ENCODE results near the gene JMJD4. TPM values are rescaled to one million over a fixed set of nuclear protein-coding genes. Genes with fewer than 3 reads are reported as not detected.

The JMJD4 gene
- total RNA-seq, 1 experiment from 2014 or later, result 27.1 TPM

DNA sequence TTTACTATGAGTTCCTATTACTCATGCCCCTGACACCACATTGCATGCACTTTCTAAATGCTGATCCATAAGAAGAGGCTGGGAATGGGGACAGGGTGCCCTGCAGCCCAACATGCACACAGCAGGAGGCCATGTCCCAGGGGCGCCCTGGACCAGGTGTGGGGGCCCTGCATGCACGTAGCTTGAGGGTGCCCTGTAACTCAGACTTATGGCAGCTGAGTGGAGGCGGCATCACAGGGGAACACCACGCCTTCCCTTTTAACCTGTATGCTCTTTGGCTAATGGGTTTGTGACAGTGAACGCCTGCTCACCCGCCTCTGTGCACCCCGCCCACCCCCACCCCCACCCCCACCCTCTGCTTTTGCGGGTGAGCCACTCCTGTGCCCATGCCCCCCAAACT, 36.2 kb upstream of the JMJD4 start:
- Mint-ChIP-seq H3K36me3 (ENCODE audit: insufficient read depth, unreplicated experiment) (peaks cover 19% of the 10 kb centered on the region), H3K4me1 (ENCODE audit: low read depth, unreplicated experiment) (no peaks in the 10 kb centered on the region), H3K27me3 (ENCODE audit: insufficient read depth, unreplicated experiment) (no peaks in the 10 kb centered on the region), H3K9me3 (ENCODE audit: unreplicated experiment) (no peaks in the 10 kb centered on the region), H3K4me3 (ENCODE audit: unreplicated experiment) (no peak overlapping the region), H3K27ac (ENCODE audit: unreplicated experiment) (no peak overlapping the region)
- no peaks in the 10 kb centered on the region for H3K27me3 ChIP-seq (replicated peaks; ENCODE audit: control insufficient read depth, insufficient read depth, low read length)
- H3K4me1 ChIP-seq, result no peaks in the 10 kb centered on the region
- CTCF ChIA-PET, result no interaction called here
- DNase-seq, result no peak
- BruUV-seq (replicated peaks), result no TSS peak
- intact Hi-C loops (cut with micrococcal nuclease; ENCODE audit: unreplicated experiment), result no loop called here
- POLR2A ChIA-PET, result no interaction called here
- no peak overlapping the region for H3K4me3 ChIP-seq (ENCODE audit: low read depth, low read length)
- H3K9me3 ChIP-seq, result no peaks in the 10 kb centered on the region
- no peak for TF ChIP-seq CTCF (IDR thresholded peaks at IDR 0.05; ENCODE audit: insufficient read depth in 1 of 2, low read depth in 1 of 2, low read length in 1 of 2, severe bottlenecking in 1 of 2, unreplicated experiment in 1 of 2)
- H3K36me3 ChIP-seq (ENCODE audit: control insufficient read depth, insufficient read depth, low read length), result no peaks in the 10 kb centered on the region; the same call in 1 of the 2 replicates

- Histone ChIP-seq H3K4me1 (no peaks in the 10 kb centered on the region), H3K4me3 (ENCODE audit: low read depth, low read length) (no peak overlapping the region), H3K36me3 (ENCODE audit: control insufficient read depth, insufficient read depth, low read length) (no peaks in the 10 kb centered on the region; the same call in none of the 2 replicates), H3K9me3 (no peaks in the 10 kb centered on the region), H3K27me3 (replicated peaks; ENCODE audit: control insufficient read depth, insufficient read depth, low read length) (no peaks in the 10 kb centered on the region)
- H3K27me3 Mint-ChIP-seq (ENCODE audit: insufficient read depth, unreplicated experiment), result no peaks in the 10 kb centered on the region
- no TSS peak for BruUV-seq (replicated peaks)
- H3K9me3 Mint-ChIP-seq (ENCODE audit: unreplicated experiment), result no peaks in the 10 kb centered on the region
- intact Hi-C loops (cut with micrococcal nuclease; ENCODE audit: unreplicated experiment), result no loop called here
- H3K27ac Mint-ChIP-seq (ENCODE audit: unreplicated experiment), result no peak overlapping the region
- H3K36me3 Mint-ChIP-seq (ENCODE audit: insufficient read depth, unreplicated experiment), result peaks cover 19% of the 10 kb centered on the region
- ChIA-PET POLR2A (no interaction called here), CTCF (no interaction called here)
- H3K4me3 Mint-ChIP-seq (ENCODE audit: unreplicated experiment), result no peak overlapping the region
- H3K4me1 Mint-ChIP-seq (ENCODE audit: low read depth, unreplicated experiment), result no peaks in the 10 kb centered on the region
- no peak for DNase-seq
- TF ChIP-seq CTCF (IDR thresholded peaks at IDR 0.05; ENCODE audit: insufficient read depth in 1 of 2, low read depth in 1 of 2, low read length in 1 of 2, severe bottlenecking in 1 of 2, unreplicated experiment in 1 of 2), result no peak
Observed at GRCh38 chr1:227770812-227771211, 35.7 kb upstream of the JMJD4 start.

DNA sequence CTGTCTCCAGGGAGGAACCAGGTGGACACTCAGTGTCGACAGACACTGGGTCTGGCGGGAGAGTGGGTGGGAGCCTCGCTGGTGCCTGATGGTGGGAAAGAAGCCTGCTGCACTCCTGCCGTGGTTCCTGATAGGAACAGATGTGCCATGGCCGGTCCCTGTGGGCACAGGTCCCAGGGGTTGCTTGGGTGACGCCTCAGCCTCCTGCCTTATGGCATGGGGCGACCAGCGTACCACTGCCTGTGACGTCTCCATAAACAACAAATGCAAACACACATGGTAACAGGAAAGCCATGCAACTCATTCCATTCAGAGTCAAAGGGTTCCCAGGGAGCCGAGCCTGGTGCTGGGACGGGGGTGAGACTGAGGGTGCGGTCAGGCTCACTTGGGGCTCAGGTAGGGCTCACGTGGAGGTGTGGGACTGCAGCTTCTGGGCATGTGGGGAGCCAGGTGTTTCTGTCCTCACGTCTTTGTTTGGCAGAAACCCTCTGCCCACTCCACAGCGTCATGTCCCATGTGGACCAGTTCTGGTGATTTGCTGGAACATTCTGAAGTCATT, 34.9 kb upstream of the JMJD4 start:
- H3K27ac Mint-ChIP-seq (ENCODE audit: unreplicated experiment), result no peak overlapping the region
- no peaks in the 10 kb centered on the region for H3K27me3 Mint-ChIP-seq (ENCODE audit: insufficient read depth, unreplicated experiment)
- intact Hi-C loops (cut with micrococcal nuclease; ENCODE audit: unreplicated experiment), result no loop called here
- peaks cover 19% of the 10 kb centered on the region for H3K36me3 Mint-ChIP-seq (ENCODE audit: insufficient read depth, unreplicated experiment)
- DNase-seq, result no peak
- H3K9me3 Mint-ChIP-seq (ENCODE audit: unreplicated experiment), result no peaks in the 10 kb centered on the region
- POLR2A ChIA-PET, result no interaction called here
- Histone ChIP-seq H3K9me3 (no peaks in the 10 kb centered on the region), H3K36me3 (ENCODE audit: control insufficient read depth, insufficient read depth, low read length) (no peaks in the 10 kb centered on the region; the same call in none of the 2 replicates), H3K4me1 (no peaks in the 10 kb centered on the region), H3K27me3 (replicated peaks; ENCODE audit: control insufficient read depth, insufficient read depth, low read length) (no peaks in the 10 kb centered on the region), H3K4me3 (ENCODE audit: low read depth, low read length) (no peak overlapping the region)
- no peaks in the 10 kb centered on the region for H3K4me1 Mint-ChIP-seq (ENCODE audit: low read depth, unreplicated experiment)
- no TSS peak for BruUV-seq (replicated peaks)
- no peak overlapping the region for H3K4me3 Mint-ChIP-seq (ENCODE audit: unreplicated experiment)
- CTCF ChIA-PET, result no interaction called here
- no peak for TF ChIP-seq CTCF (IDR thresholded peaks at IDR 0.05; ENCODE audit: insufficient read depth in 1 of 2, low read depth in 1 of 2, low read length in 1 of 2, severe bottlenecking in 1 of 2, unreplicated experiment in 1 of 2)

All from Caco-2 (cell line).